HG03039 (cell line): ENCODE measurements around the gene GPR180.

Experiments used
- ATAC-seq: cut with Tn5 transposase; IDR thresholded peaks from one replicate; pipeline ENCODE4 v1.9.1; 2021; ENCODE audit warnings: mild to moderate bottlenecking, moderate library complexity; ENCODE audit not compliant: unreplicated experiment

Gene GPR180

GRCh38 chr13:94601446-94602431 lies at the start of gene GPR180:
Gene GPR180, plus strand, starts transcription at chr13:94601857. Its CDS starts 71 bp downstream, at chr13:94601928.
- peak; percentile 99 for ATAC-seq

DNA sequence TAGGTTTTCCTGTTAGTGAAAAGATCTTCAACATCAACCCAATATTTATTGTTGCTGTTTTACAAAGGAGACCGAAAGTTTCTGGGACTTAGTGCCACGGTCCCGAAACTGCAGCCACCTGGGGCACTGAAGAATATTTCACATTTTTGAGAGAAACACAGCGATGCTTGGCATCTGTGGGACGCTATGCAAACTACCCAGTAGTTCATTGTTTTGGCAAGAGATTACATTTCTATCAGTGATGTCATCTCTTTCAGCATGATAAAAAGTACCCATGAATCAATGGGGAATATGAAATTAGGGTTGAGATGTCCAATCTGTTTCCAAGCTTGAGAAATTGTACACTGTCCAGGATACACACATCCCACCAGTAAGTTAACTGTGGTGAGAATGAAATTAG lies 49.6 kb upstream of the GPR180 start:
- no peak for ATAC-seq

GRCh38 chr13:94553766-94554165 lies 47.9 kb upstream of the GPR180 start:
- ATAC-seq: no peak

GRCh38 chr13:94556041-94556440 lies 45.6 kb upstream of the GPR180 start:
- no peak for ATAC-seq

GRCh38 chr13:94556621-94557020 lies 45.0 kb upstream of the GPR180 start:
- no peak for ATAC-seq

- no peak for ATAC-seq
These were observed 43.9 kb upstream of the GPR180 start for GRCh38 chr13:94557684-94558235.

DNA sequence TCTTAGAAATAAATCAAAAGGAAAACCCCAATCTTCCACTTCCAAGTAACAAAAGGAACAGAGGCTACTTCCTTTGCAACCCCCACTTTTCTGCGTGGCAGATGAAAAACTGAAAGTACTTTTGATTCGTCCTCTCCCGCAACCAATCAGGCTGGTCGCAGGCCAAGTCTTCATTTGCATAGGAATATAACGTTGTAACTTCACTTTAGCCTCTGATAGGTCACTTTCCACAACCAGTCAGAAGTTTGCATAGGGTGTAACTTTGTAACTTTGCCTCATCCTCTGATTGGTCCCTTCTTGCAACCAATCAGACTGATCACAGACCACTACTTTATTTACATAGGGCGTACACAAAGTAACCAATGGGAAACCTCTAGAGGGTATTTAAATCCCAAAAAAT lies 42.9 kb upstream of the GPR180 start:
- ATAC-seq: no peak

- ATAC-seq: no peak
These were observed 42.3 kb upstream of the GPR180 start for GRCh38 chr13:94559222-94559795.

DNA sequence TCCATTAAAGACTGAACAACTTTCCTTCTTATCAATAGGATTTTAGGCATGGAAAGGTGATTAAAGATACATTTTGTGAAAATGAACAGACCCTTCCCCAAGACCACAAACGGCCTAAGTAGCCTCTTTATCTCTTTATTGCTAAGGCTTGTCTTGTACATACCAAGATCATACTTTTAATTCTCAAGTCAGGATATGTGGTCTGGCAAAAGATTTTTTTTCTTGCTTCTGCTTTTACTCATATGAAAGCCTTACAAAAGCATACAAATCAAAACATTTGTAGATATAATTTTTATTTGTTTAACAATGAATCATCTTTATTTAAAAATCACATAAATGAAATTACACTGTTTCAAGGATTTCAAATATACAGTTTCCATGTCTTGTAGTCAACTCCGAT lies 41.5 kb upstream of the GPR180 start:
- no peak for ATAC-seq

DNA sequence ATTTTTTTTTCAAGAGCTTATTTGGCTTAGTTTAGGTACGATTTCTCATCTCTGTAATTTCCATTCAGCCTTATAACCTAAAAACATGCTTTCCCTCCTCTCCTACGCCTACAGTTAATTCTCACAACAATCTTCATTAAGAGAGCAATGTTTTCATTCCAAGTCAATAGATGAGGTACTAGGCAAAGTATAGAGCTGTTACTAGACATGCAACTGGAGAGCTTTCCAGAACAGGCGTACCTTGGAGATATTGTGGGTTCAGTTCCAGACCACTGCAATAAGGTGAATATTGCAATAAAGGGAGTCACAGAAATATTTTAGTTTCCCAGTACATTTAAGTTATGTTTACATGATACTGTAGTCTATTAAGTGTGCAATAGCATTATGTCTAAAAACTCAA lies 40.5 kb upstream of the GPR180 start:
- ATAC-seq: no peak

DNA sequence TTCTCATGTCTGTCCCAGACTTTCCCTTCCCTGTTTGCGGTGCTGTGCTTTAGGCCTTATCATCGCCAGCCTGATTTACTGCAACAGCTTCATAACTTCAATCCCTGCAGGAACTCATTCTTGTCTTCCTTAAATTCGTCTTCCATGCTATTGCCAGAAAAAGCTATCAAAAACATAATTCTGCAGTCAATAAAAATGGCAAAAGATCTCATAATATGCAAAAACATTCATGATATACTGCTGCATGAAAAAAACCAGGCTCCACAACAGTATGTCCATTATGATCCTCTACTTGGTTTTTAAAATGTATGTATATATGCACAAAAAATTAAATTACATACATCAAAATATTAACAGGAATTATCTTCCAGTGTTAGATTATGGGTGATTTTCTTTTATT lies 34.1 kb upstream of the GPR180 start:
- no peak for ATAC-seq

GRCh38 chr13:94568443-94568842 lies 33.2 kb upstream of the GPR180 start:
- no peak for ATAC-seq

DNA sequence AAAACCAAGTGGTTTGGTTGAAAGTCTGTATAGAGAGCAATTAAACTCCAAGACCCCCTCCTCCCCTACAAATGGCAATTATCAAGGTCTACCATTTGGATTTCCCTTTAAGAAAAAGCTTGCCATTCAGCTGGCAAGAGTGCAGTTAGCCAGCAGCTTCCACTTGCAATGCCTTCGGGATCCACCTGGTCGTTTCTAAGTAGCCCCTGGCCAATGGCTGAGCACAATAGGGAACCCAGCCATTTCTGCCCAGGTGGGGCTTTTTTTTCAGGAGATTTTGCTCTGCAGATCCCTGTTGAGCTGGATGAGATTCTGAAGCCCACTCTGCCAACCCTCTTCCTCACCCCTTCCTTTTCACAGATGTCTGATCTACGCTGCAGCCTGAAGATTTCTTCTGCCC lies 32.0 kb upstream of the GPR180 start:
- no peak for ATAC-seq

GRCh38 chr13:94579063-94579462 lies 22.6 kb upstream of the GPR180 start:
- ATAC-seq: no peak

DNA sequence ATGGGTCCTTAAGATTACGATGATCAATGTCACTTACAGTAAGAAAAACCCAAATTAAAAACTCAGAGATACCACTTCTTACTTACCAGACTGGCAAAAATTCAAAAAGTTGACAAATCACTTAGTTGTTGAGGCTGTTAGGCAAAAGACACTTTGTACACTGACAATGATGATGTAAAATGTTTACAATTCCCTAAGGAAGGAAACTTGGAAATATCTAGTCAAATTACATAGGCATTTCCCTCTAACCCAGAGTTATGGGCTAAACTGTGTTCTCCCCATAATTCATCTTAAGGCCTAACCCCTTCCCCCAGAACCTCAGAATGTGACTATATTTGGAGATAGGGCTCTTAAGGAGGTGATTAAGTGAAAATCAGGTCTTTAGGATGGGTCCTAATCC lies 17.7 kb upstream of the GPR180 start:
- ATAC-seq: no peak

- ATAC-seq: no peak
These were observed 16.0 kb upstream of the GPR180 start for GRCh38 chr13:94585543-94586101.

DNA sequence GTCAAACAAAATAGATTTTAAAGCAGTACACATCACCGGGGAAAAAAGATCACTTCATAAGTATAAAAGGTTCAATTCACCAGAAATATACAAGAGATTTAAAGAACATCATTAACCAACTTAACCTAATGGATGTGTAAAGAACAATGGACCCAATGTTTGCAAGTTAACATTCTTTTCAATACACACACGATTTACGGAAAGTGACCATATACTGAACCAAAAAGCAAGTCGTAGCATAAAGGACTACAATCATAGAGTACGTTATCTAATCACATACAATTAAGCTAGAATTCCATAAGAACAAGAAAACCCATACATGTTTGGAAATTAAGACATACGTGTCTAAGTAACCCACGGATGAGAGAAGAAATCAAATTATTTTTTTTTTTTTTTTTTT lies 15.3 kb upstream of the GPR180 start:
- ATAC-seq: no peak

DNA sequence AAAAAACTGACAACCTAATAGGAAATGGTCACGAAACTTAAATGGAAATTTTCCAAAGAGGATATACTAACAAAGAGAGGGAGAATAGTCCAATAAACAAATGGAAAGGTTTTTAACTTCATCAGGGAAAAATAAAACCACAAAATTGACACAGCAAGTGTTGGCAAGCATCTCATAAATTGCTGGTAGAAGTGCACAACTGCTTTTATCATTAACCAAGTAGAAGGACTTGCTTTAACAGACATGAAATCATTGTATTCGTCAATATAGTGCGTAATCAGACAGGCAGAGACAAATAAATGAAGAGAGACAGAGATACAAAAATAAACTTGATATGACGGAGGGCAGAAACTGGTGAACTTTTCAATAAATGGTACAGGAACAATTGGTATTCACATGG lies 13.1 kb upstream of the GPR180 start:
- ATAC-seq: no peak

DNA sequence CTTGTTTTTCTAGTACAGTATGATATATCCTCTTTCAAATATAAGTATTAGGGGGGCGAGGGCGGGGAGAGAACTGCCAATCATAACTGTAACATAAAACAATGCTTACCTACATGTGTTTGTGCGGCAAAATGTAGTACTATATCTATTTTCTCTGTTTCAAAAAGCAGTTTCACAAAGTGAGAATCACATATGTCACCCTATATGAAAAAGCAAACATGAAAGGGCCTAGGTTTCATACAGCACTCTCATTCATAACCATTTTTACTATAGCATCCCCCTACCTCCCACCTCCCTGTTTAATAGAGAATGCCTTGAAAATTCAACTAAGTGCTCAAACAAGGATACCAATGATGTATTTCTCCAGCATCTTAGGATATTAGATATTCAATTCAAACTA lies 10.9 kb upstream of the GPR180 start:
- no peak for ATAC-seq

DNA sequence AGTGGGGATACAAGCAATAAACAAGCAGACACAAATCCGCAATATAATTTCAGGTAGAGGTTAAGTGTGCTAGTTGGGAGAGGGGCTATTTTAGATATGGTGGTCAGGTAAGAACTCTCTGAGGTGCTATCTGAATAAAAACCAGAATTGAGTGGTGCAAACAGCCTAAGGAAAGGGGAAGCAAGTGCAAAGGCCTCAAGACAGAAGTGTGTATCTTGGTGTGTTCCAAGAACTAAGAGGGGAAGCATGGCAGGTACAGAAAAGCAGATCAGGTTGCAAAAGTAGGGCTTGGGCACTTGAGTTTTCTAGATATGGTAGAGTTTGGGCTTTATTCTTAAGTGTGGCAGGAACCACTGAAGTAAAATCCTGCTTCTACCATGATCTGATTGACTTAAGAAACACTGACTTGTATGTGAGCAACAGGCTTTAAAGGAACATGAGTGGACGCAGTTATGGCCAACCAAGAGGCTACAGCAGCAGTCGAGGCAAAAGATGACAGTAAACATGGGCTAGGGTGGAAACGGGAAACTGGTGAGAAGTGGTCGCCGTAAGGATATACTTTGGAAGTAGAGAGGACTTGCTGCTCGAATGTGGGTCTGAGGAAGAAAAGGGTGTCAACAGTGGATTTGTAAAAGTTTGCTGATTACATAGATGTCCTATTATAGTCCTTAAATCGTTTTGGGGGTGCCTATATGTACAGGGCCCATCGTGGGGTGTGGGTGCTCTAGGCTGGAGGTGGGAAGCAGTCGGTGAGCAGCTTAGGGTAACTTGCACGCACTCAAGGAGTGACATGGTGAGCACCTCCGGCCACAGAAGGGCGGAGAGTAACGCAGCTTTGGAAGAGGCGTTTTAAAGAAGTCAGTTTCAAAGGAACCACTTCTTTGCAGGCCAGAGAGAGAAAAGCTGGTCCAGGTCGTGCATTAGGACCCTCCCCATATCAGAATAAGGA lies 6.4 kb upstream of the GPR180 start:
- peak; percentile 37 for ATAC-seq
